ENCODE measurements around the gene NRXN3. TPM values are rescaled to one million over a fixed set of nuclear protein-coding genes. Genes with fewer than 3 reads are reported as not detected.
"Not testable (repeated sequence)": the region's sequence is repeated elsewhere in the genome, so short reads cannot be mapped to it uniquely, and the experiment has no call there.

NRXN3 gene
- total RNA-seq, 2 experiments from 2014 or later = not detected

DNA sequence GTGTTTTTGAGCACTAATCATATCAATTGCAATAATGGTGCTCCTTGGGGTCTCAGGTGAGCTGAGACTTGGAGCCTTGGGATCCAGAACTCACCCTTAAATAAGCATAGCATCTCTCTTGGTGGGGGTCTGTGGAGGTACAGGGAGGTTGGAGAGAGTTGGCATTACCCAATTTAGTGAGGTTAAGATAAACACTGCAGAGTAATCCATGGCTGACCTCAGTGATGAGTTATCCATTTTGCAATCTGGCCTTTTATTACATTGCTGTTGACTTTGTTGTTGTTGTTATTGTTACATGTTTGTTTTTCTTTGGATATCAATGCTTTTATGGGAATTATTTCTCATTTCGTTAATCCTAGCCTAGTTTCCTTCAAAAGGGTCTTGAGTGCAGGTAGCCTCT is 373.3 kb downstream of the NRXN3 start:
- H3K36me3 Mint-ChIP-seq (ENCODE audit: low read depth) = no peaks in the 10 kb centered on the region
- H3K9me3 Mint-ChIP-seq = peaks cover 7% of the 10 kb centered on the region
- CTCF ChIA-PET = no interaction called here
- no peaks in the 10 kb centered on the region for H3K4me1 Mint-ChIP-seq
- no peak overlapping the region for H3K4me3 Mint-ChIP-seq
- H3K27ac Mint-ChIP-seq = no peak overlapping the region
- POLR2A ChIA-PET = no interaction called here
- no peaks in the 10 kb centered on the region for H3K27me3 Mint-ChIP-seq
- no peak for DNase-seq

DNA sequence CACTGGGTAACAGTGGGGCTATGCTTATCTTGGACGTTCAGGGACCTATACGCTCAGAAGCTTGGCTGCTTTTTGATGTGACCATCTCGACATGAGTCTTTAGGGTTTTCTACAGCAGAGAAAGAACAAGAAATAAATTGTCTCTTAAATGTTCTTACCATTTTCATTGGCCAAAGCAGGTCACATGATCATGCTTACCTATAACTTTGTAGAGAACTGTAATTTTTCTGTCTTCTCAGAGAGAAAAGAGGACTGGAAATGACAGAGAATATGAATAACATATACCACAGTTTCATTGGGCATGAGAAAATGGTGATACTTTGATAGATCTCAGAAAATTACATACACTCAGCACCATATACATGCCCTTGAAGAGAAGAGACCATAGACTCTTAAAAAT is 390.9 kb downstream of the NRXN3 start:
- ChIA-PET POLR2A (no interaction called here), CTCF (no interaction called here)
- no peak for DNase-seq
- H3K9me3 Mint-ChIP-seq = no peaks in the 10 kb centered on the region
- H3K4me1 Mint-ChIP-seq = no peaks in the 10 kb centered on the region
- H3K27ac Mint-ChIP-seq = no peak overlapping the region
- no peaks in the 10 kb centered on the region for H3K27me3 Mint-ChIP-seq
- no peak overlapping the region for H3K4me3 Mint-ChIP-seq
- H3K36me3 Mint-ChIP-seq (ENCODE audit: low read depth) = no peaks in the 10 kb centered on the region

- Mint-ChIP-seq H3K4me3 (no peak overlapping the region), H3K27ac (no peak overlapping the region), H3K36me3 (ENCODE audit: low read depth) (no peaks in the 10 kb centered on the region), H3K9me3 (no peaks in the 10 kb centered on the region), H3K27me3 (no peaks in the 10 kb centered on the region), H3K4me1 (no peaks in the 10 kb centered on the region)
- CTCF ChIA-PET = interaction anchor here (0.6 to 1.8 kb wide), 15 partner anchors 8 to 911 kb away, joined by 3 to 10 read pairs (median 4); no protein-coding TSS in a partner anchor
- peak; percentile 60 for DNase-seq
- POLR2A ChIA-PET = interaction anchor here (0.6 kb wide), 1 partner anchor 1385 kb away, joined by 3 read pairs; no protein-coding TSS in a partner anchor
Observed at GRCh38 chr14:78566026-78566858, 396.1 kb downstream of the NRXN3 start.

- Mint-ChIP-seq H3K4me3 (no peak overlapping the region), H3K4me1 (no peaks in the 10 kb centered on the region), H3K9me3 (no peaks in the 10 kb centered on the region), H3K27ac (no peak overlapping the region), H3K27me3 (no peaks in the 10 kb centered on the region), H3K36me3 (ENCODE audit: low read depth) (no peaks in the 10 kb centered on the region)
- no peak for DNase-seq
- ChIA-PET POLR2A (interaction anchor here (0.6 kb wide), 1 partner anchor 1386 kb away, joined by 3 read pairs; no protein-coding TSS in a partner anchor), CTCF (interaction anchor here (0.6 to 1.8 kb wide), 15 partner anchors 9 to 911 kb away, joined by 3 to 10 read pairs (median 4); no protein-coding TSS in a partner anchor)
Observed at GRCh38 chr14:78566859-78567172, 396.6 kb downstream of the NRXN3 start.

GRCh38 chr14:78567343-78567742 is 397.2 kb downstream of the NRXN3 start:
- Mint-ChIP-seq H3K27me3 (no peaks in the 10 kb centered on the region), H3K4me3 (no peak overlapping the region), H3K27ac (no peak overlapping the region), H3K36me3 (ENCODE audit: low read depth) (no peaks in the 10 kb centered on the region), H3K9me3 (no peaks in the 10 kb centered on the region), H3K4me1 (no peaks in the 10 kb centered on the region)
- ChIA-PET CTCF (interaction anchor here (1.0 to 1.7 kb wide), 5 partner anchors 13 to 705 kb away, joined by 3 to 10 read pairs (median 4); no protein-coding TSS in a partner anchor), POLR2A (no interaction called here)
- DNase-seq = no peak

- POLR2A ChIA-PET; H3K4me3 Mint-ChIP-seq; CTCF ChIA-PET; H3K27ac Mint-ChIP-seq; H3K27me3 Mint-ChIP-seq; H3K4me1 Mint-ChIP-seq; DNase-seq; H3K36me3 Mint-ChIP-seq (ENCODE audit: low read depth): not testable (repeated sequence)
- H3K9me3 Mint-ChIP-seq = peaks cover 18% of the 10 kb centered on the region
Observed at GRCh38 chr14:78573736-78574135, 403.6 kb downstream of the NRXN3 start.

DNA sequence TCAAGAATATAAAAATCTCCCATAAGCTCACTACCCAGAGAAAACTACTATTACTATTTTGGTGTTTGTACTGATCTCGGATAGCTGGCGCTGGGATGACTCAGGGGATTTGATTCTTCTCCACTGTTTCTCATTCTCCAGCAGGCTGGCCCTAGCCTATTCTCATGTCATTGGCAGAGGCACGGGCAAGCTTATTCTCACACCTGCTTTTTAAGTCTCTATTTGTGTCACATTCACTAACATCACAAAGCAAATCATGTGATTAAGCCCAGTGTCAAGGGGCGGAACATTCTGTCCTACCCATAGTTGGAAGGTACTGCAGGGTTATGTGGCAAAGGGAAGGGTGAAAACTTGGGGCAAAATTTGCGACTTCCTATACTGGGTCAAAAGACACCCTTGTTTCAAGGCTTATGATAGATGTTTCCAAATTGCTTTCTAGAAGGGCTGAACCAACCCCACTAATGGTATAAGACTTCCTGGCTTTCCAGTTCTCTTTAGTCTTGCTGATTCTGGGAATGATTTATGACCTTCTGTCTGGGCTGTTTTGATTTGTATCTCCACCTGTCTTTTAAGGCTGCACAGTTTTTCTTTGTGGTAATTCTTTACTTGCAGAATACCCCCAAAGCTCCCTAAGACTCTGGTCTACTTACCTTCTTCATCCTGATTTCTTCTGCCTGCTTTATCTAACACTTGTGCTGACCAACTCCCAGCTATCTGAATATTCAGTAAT is 406.4 kb downstream of the NRXN3 start:
- CTCF ChIA-PET = no interaction called here
- Mint-ChIP-seq H3K36me3 (ENCODE audit: low read depth) (no peaks in the 10 kb centered on the region), H3K4me1 (no peaks in the 10 kb centered on the region), H3K27me3 (no peaks in the 10 kb centered on the region), H3K27ac (no peak overlapping the region), H3K4me3 (no peak overlapping the region), H3K9me3 (peaks cover 18% of the 10 kb centered on the region)
- no peak for DNase-seq
- POLR2A ChIA-PET = no interaction called here

DNA sequence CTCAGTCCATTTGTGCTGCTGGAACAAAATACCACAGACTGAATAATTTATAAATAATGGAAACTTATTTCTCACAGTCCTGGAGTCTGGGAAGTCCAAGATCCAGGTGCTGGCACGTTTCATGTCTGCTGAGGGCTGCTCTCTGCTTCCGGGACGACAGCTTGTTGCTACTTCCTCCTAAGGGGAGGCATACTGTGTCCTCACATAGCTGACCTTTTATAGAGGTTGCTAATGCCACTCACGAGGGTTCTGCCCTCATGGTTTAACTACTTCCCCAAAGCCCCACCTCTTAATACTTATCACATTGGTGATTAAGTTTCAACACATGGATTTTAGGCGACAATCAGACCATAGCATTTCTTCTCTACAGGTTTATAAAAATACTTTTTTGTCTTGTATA is 411.1 kb downstream of the NRXN3 start:
- H3K27me3 Mint-ChIP-seq = no peaks in the 10 kb centered on the region
- no peaks in the 10 kb centered on the region for H3K36me3 Mint-ChIP-seq (ENCODE audit: low read depth)
- H3K4me3 Mint-ChIP-seq = no peak overlapping the region
- H3K4me1 Mint-ChIP-seq = no peaks in the 10 kb centered on the region
- no peak overlapping the region for H3K27ac Mint-ChIP-seq
- CTCF ChIA-PET = interaction anchor here (1.3 to 2.7 kb wide), 3 partner anchors 13 to 16 kb away, joined by 3 to 10 read pairs (median 3); no protein-coding TSS in a partner anchor
- H3K9me3 Mint-ChIP-seq = no peaks in the 10 kb centered on the region
- DNase-seq = no peak
- POLR2A ChIA-PET = no interaction called here

GRCh38 chr14:78586681-78587080 is 416.5 kb downstream of the NRXN3 start:
- H3K4me3 Mint-ChIP-seq = no peak overlapping the region
- H3K36me3 Mint-ChIP-seq (ENCODE audit: low read depth) = no peaks in the 10 kb centered on the region
- H3K27ac Mint-ChIP-seq = no peak overlapping the region
- no peaks in the 10 kb centered on the region for H3K27me3 Mint-ChIP-seq
- H3K4me1 Mint-ChIP-seq = no peaks in the 10 kb centered on the region
- no peaks in the 10 kb centered on the region for H3K9me3 Mint-ChIP-seq
- CTCF ChIA-PET = no interaction called here
- POLR2A ChIA-PET = no interaction called here
- no peak for DNase-seq

- no peaks in the 10 kb centered on the region for H3K27me3 Mint-ChIP-seq
- H3K4me1 Mint-ChIP-seq = no peaks in the 10 kb centered on the region
- H3K27ac Mint-ChIP-seq = no peak overlapping the region
- no peak for DNase-seq
- POLR2A ChIA-PET = no interaction called here
- CTCF ChIA-PET = no interaction called here
- H3K4me3 Mint-ChIP-seq = no peak overlapping the region
- no peaks in the 10 kb centered on the region for H3K9me3 Mint-ChIP-seq
- no peaks in the 10 kb centered on the region for H3K36me3 Mint-ChIP-seq (ENCODE audit: low read depth)
Observed at GRCh38 chr14:78588906-78589305, 418.7 kb downstream of the NRXN3 start.

GRCh38 chr14:78592616-78593219 is 422.5 kb downstream of the NRXN3 start:
- H3K4me1 Mint-ChIP-seq = no peaks in the 10 kb centered on the region

GRCh38 chr14:78593949-78594348 is 423.8 kb downstream of the NRXN3 start:
- H3K4me3 Mint-ChIP-seq = no peak overlapping the region

More at GRCh38 chr14:78592616-78593219, 422.5 kb downstream of the NRXN3 start:
- Mint-ChIP-seq H3K9me3 (no peaks in the 10 kb centered on the region), H3K4me3 (no peak overlapping the region), H3K27ac (no peak overlapping the region), H3K36me3 (ENCODE audit: low read depth) (no peaks in the 10 kb centered on the region), H3K27me3 (no peaks in the 10 kb centered on the region)
- POLR2A ChIA-PET = no interaction called here
- no peak for DNase-seq
- CTCF ChIA-PET = no interaction called here

GRCh38 chr14:78595797-78596196 is 425.6 kb downstream of the NRXN3 start:
- no peak for DNase-seq
- Mint-ChIP-seq H3K4me1 (no peaks in the 10 kb centered on the region), H3K36me3 (ENCODE audit: low read depth) (no peaks in the 10 kb centered on the region), H3K9me3 (no peaks in the 10 kb centered on the region), H3K4me3 (no peak overlapping the region), H3K27ac (no peak overlapping the region), H3K27me3 (no peaks in the 10 kb centered on the region)
- CTCF ChIA-PET = no interaction called here
- POLR2A ChIA-PET = no interaction called here

More at GRCh38 chr14:78593949-78594348, 423.8 kb downstream of the NRXN3 start:
- H3K27me3 Mint-ChIP-seq = no peaks in the 10 kb centered on the region
- no peak overlapping the region for H3K27ac Mint-ChIP-seq
- ChIA-PET CTCF (interaction anchor here (1.3 kb wide), 1 partner anchor 13 kb away, joined by 3 read pairs; no protein-coding TSS in a partner anchor), POLR2A (no interaction called here)
- no peaks in the 10 kb centered on the region for H3K4me1 Mint-ChIP-seq
- no peaks in the 10 kb centered on the region for H3K9me3 Mint-ChIP-seq
- no peaks in the 10 kb centered on the region for H3K36me3 Mint-ChIP-seq (ENCODE audit: low read depth)
- DNase-seq = no peak
